Right lobe of liver (tissue), 4 donors: ENCODE results near the gene SMCP.

Experiments
- POLR2A ChIP-seq: fragments of 450-650 bp; IDR thresholded peaks from one replicate; pipeline ENCODE4 v1.6.1; 2017; ENCODE audit warnings: antibody characterized with exemption, mild to moderate bottlenecking
- TF ChIP-seq, protein P1 (sequence below), 4 donors: fragments of 200-600 bp in 3 of 4; fragments of 450-650 bp in 1 of 4; IDR thresholded peaks; one replicate each; pipeline versions ENCODE4 v1.5.1 to v1.8.0; 2016 to 2022; ENCODE audit warnings: antibody characterized with exemption in 4 of 4, mild to moderate bottlenecking in 2 of 4
- donor health status: DM: no; HTN: no; CAD: no.
- donor health status: DM: no; HTN: no; CAD: no.
- donor health status: DM: no; HTN: yes; CAD: no.

DNA sequence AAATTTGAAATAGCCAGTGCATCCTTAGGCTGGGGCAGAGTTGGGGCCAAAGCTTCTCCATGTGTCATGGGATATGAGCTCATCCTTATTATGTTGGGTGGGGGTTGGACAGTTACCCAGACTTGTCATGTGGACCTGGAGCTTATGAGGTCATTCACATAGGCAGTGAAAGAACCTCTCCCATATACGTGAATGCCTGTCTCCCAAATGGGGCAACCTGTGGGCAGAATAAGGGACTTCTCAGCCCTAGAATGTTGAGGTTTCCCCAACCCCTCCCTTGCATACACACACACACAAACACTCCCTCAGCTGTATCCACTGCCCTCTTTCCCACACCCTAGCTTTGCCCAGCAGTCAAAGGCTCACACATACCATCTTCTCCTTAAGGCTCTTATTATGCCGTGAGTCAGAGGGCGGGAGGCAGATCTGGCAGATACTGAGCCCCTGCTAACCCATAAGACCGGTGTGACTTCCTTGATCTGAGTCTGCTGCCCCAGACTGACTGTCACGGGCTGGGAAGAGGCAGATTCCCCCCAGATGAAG is 28.0 kb downstream of the SMCP start:
- TF ChIP-seq, protein P1, sequence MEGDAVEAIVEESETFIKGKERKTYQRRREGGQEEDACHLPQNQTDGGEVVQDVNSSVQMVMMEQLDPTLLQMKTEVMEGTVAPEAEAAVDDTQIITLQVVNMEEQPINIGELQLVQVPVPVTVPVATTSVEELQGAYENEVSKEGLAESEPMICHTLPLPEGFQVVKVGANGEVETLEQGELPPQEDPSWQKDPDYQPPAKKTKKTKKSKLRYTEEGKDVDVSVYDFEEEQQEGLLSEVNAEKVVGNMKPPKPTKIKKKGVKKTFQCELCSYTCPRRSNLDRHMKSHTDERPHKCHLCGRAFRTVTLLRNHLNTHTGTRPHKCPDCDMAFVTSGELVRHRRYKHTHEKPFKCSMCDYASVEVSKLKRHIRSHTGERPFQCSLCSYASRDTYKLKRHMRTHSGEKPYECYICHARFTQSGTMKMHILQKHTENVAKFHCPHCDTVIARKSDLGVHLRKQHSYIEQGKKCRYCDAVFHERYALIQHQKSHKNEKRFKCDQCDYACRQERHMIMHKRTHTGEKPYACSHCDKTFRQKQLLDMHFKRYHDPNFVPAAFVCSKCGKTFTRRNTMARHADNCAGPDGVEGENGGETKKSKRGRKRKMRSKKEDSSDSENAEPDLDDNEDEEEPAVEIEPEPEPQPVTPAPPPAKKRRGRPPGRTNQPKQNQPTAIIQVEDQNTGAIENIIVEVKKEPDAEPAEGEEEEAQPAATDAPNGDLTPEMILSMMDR (IDR thresholded peaks at IDR 0.05), result no peak
- TF ChIP-seq POLR2A, result no peak
